ENCODE measurements around the gene KIF22. TPM values are rescaled to one million over a fixed set of nuclear protein-coding genes. Genes with fewer than 3 reads are reported as not detected.
"Not testable (repeated sequence)": the region's sequence is repeated elsewhere in the genome, so short reads cannot be mapped to it uniquely, and the experiment has no call there.

Gene KIF22
- total RNA-seq, 1 donor from 2014 or later: 33.4 TPM

- H3K36me3 ChIP-seq (ENCODE audit: control insufficient read depth in 3 of 3, insufficient read depth in 3 of 3, low read length in 3 of 3); H3K4me3 ChIP-seq (ENCODE audit: low read length in 3 of 3); H3K27ac ChIP-seq (ENCODE audit: low read depth, low read length); H3K4me1 ChIP-seq (ENCODE audit: control insufficient read depth in 3 of 3, insufficient read depth in 3 of 3, low read length in 3 of 3); H3K9me3 ChIP-seq (ENCODE audit: control insufficient read depth in 3 of 3, low read length in 3 of 3); H3K27me3 ChIP-seq (ENCODE audit: control insufficient read depth in 3 of 3, insufficient read depth in 3 of 3, low read length in 3 of 3); H3K9ac ChIP-seq (ENCODE audit: low read depth in 1 of 3, low read length in 3 of 3): not testable (repeated sequence)
These were observed 41.8 kb upstream of the KIF22 start for GRCh38 chr16:29748760-29749149.

GRCh38 chr16:29753516-29753915 is 37.0 kb upstream of the KIF22 start:
- no peak overlapping the region for H3K9ac ChIP-seq (ENCODE audit: low read depth in 1 of 3, low read length in 3 of 3)
- H3K36me3 ChIP-seq (ENCODE audit: control insufficient read depth in 3 of 3, insufficient read depth in 3 of 3, low read length in 3 of 3): no peaks in the 10 kb centered on the region
- no peak overlapping the region for H3K27ac ChIP-seq (ENCODE audit: low read depth, low read length)
- no peak overlapping the region for H3K4me3 ChIP-seq (ENCODE audit: low read length in 3 of 3)
- H3K27me3 ChIP-seq (ENCODE audit: control insufficient read depth in 3 of 3, insufficient read depth in 3 of 3, low read length in 3 of 3): no peaks in the 10 kb centered on the region
- H3K4me1 ChIP-seq (ENCODE audit: control insufficient read depth in 3 of 3, insufficient read depth in 3 of 3, low read length in 3 of 3): no peaks in the 10 kb centered on the region
- H3K9me3 ChIP-seq (ENCODE audit: control insufficient read depth in 3 of 3, low read length in 3 of 3): no peaks in the 10 kb centered on the region

- no peaks in the 10 kb centered on the region for H3K9me3 ChIP-seq (ENCODE audit: control insufficient read depth in 3 of 3, low read length in 3 of 3)
- H3K36me3 ChIP-seq (ENCODE audit: control insufficient read depth in 3 of 3, insufficient read depth in 3 of 3, low read length in 3 of 3): no peaks in the 10 kb centered on the region
- no peak overlapping the region for H3K4me3 ChIP-seq (ENCODE audit: low read length in 3 of 3)
- H3K27me3 ChIP-seq (ENCODE audit: control insufficient read depth in 3 of 3, insufficient read depth in 3 of 3, low read length in 3 of 3): no peaks in the 10 kb centered on the region
- no peak overlapping the region for H3K27ac ChIP-seq (ENCODE audit: low read depth, low read length)
- no peaks in the 10 kb centered on the region for H3K4me1 ChIP-seq (ENCODE audit: control insufficient read depth in 3 of 3, insufficient read depth in 3 of 3, low read length in 3 of 3)
- H3K9ac ChIP-seq (ENCODE audit: low read depth in 1 of 3, low read length in 3 of 3): no peak overlapping the region
These were observed 33.9 kb upstream of the KIF22 start for GRCh38 chr16:29756654-29757053.

GRCh38 chr16:29757086-29757485 is 33.5 kb upstream of the KIF22 start:
- not testable (repeated sequence) for H3K9ac ChIP-seq (ENCODE audit: low read depth in 1 of 3, low read length in 3 of 3); H3K9me3 ChIP-seq (ENCODE audit: control insufficient read depth in 3 of 3, low read length in 3 of 3); H3K4me1 ChIP-seq (ENCODE audit: control insufficient read depth in 3 of 3, insufficient read depth in 3 of 3, low read length in 3 of 3); H3K27me3 ChIP-seq (ENCODE audit: control insufficient read depth in 3 of 3, insufficient read depth in 3 of 3, low read length in 3 of 3); H3K27ac ChIP-seq (ENCODE audit: low read depth, low read length); H3K4me3 ChIP-seq (ENCODE audit: low read length in 3 of 3); H3K36me3 ChIP-seq (ENCODE audit: control insufficient read depth in 3 of 3, insufficient read depth in 3 of 3, low read length in 3 of 3)

- peaks cover 0 to 3% (median 0%) of the 10 kb centered on the region in 3 donors for H3K27me3 ChIP-seq (ENCODE audit: control insufficient read depth in 3 of 3, insufficient read depth in 3 of 3, low read length in 3 of 3)
- no peak overlapping the region for H3K27ac ChIP-seq (ENCODE audit: low read depth, low read length)
- no peak overlapping the region for H3K4me3 ChIP-seq (ENCODE audit: low read length in 3 of 3)
- H3K36me3 ChIP-seq (ENCODE audit: control insufficient read depth in 3 of 3, insufficient read depth in 3 of 3, low read length in 3 of 3): no peaks in the 10 kb centered on the region
- no peaks in the 10 kb centered on the region for H3K9me3 ChIP-seq (ENCODE audit: control insufficient read depth in 3 of 3, low read length in 3 of 3)
- H3K4me1 ChIP-seq (ENCODE audit: control insufficient read depth in 3 of 3, insufficient read depth in 3 of 3, low read length in 3 of 3): no peaks in the 10 kb centered on the region
- H3K9ac ChIP-seq (ENCODE audit: low read depth in 1 of 3, low read length in 3 of 3): no peak overlapping the region
These were observed 32.5 kb upstream of the KIF22 start for GRCh38 chr16:29757950-29758466.

- Histone ChIP-seq H3K27ac (ENCODE audit: low read depth, low read length) (no peak overlapping the region), H3K9ac (ENCODE audit: low read depth in 1 of 3, low read length in 3 of 3) (no peak overlapping the region), H3K27me3 (ENCODE audit: control insufficient read depth in 3 of 3, insufficient read depth in 3 of 3, low read length in 3 of 3) (peaks cover 0 to 4% (median 0%) of the 10 kb centered on the region in 3 donors), H3K36me3 (ENCODE audit: control insufficient read depth in 3 of 3, insufficient read depth in 3 of 3, low read length in 3 of 3) (no peaks in the 10 kb centered on the region), H3K9me3 (ENCODE audit: control insufficient read depth in 3 of 3, low read length in 3 of 3) (no peaks in the 10 kb centered on the region), H3K4me1 (ENCODE audit: control insufficient read depth in 3 of 3, insufficient read depth in 3 of 3, low read length in 3 of 3) (peaks cover 4 to 5% (median 5%) of the 10 kb centered on the region in 3 donors), H3K4me3 (ENCODE audit: low read length in 3 of 3) (no peak overlapping the region)
These were observed 29.8 kb upstream of the KIF22 start for GRCh38 chr16:29760567-29761279.

- not testable (repeated sequence) for H3K4me1 ChIP-seq (ENCODE audit: control insufficient read depth in 3 of 3, insufficient read depth in 3 of 3, low read length in 3 of 3); H3K36me3 ChIP-seq (ENCODE audit: control insufficient read depth in 3 of 3, insufficient read depth in 3 of 3, low read length in 3 of 3); H3K4me3 ChIP-seq (ENCODE audit: low read length in 3 of 3); H3K9me3 ChIP-seq (ENCODE audit: control insufficient read depth in 3 of 3, low read length in 3 of 3); H3K27me3 ChIP-seq (ENCODE audit: control insufficient read depth in 3 of 3, insufficient read depth in 3 of 3, low read length in 3 of 3); H3K27ac ChIP-seq (ENCODE audit: low read depth, low read length); H3K9ac ChIP-seq (ENCODE audit: low read depth in 1 of 3, low read length in 3 of 3)
These were observed 29.3 kb upstream of the KIF22 start for GRCh38 chr16:29761280-29761651.

GRCh38 chr16:29761882-29762281 is 28.7 kb upstream of the KIF22 start:
- Histone ChIP-seq H3K4me3 (ENCODE audit: low read length in 3 of 3) (no peak overlapping the region), H3K4me1 (ENCODE audit: control insufficient read depth in 3 of 3, insufficient read depth in 3 of 3, low read length in 3 of 3) (peaks cover 4 to 5% (median 5%) of the 10 kb centered on the region in 3 donors), H3K9me3 (ENCODE audit: control insufficient read depth in 3 of 3, low read length in 3 of 3) (no peaks in the 10 kb centered on the region), H3K9ac (ENCODE audit: low read depth in 1 of 3, low read length in 3 of 3) (no peak overlapping the region), H3K27me3 (ENCODE audit: control insufficient read depth in 3 of 3, insufficient read depth in 3 of 3, low read length in 3 of 3) (peaks cover 0 to 4% (median 0%) of the 10 kb centered on the region in 3 donors), H3K27ac (ENCODE audit: low read depth, low read length) (no peak overlapping the region), H3K36me3 (ENCODE audit: control insufficient read depth in 3 of 3, insufficient read depth in 3 of 3, low read length in 3 of 3) (no peaks in the 10 kb centered on the region)

GRCh38 chr16:29763326-29763725 is 27.2 kb upstream of the KIF22 start:
- Histone ChIP-seq H3K27ac (ENCODE audit: low read depth, low read length) (no peak overlapping the region), H3K9me3 (ENCODE audit: control insufficient read depth in 3 of 3, low read length in 3 of 3) (no peaks in the 10 kb centered on the region), H3K27me3 (ENCODE audit: control insufficient read depth in 3 of 3, insufficient read depth in 3 of 3, low read length in 3 of 3) (peaks cover 0 to 4% (median 0%) of the 10 kb centered on the region in 3 donors), H3K4me3 (ENCODE audit: low read length in 3 of 3) (no peak overlapping the region), H3K36me3 (ENCODE audit: control insufficient read depth in 3 of 3, insufficient read depth in 3 of 3, low read length in 3 of 3) (no peaks in the 10 kb centered on the region), H3K9ac (ENCODE audit: low read depth in 1 of 3, low read length in 3 of 3) (no peak overlapping the region), H3K4me1 (ENCODE audit: control insufficient read depth in 3 of 3, insufficient read depth in 3 of 3, low read length in 3 of 3) (peaks cover 4 to 5% (median 5%) of the 10 kb centered on the region in 3 donors)

GRCh38 chr16:29765167-29766032 is 25.2 kb upstream of the KIF22 start:
- peaks cover 4 to 5% (median 5%) of the 10 kb centered on the region in 3 donors for H3K4me1 ChIP-seq (ENCODE audit: control insufficient read depth in 3 of 3, insufficient read depth in 3 of 3, low read length in 3 of 3)
- H3K27ac ChIP-seq (ENCODE audit: low read depth, low read length): no peak overlapping the region
- no peaks in the 10 kb centered on the region for H3K36me3 ChIP-seq (ENCODE audit: control insufficient read depth in 3 of 3, insufficient read depth in 3 of 3, low read length in 3 of 3)
- no peak overlapping the region for H3K9ac ChIP-seq (ENCODE audit: low read depth in 1 of 3, low read length in 3 of 3)
- no peaks in the 10 kb centered on the region for H3K9me3 ChIP-seq (ENCODE audit: control insufficient read depth in 3 of 3, low read length in 3 of 3)
- peaks cover 0 to 4% (median 0%) of the 10 kb centered on the region in 3 donors for H3K27me3 ChIP-seq (ENCODE audit: control insufficient read depth in 3 of 3, insufficient read depth in 3 of 3, low read length in 3 of 3)
- H3K4me3 ChIP-seq (ENCODE audit: low read length in 3 of 3): no peak overlapping the region
